Right kidney (tissue), 1 donor: Measurements from ENCODE around the gene BAZ1B.
"Not testable (repeated sequence)": the region's sequence is repeated elsewhere in the genome, so short reads cannot be mapped to it uniquely, and the experiment has no call there.

Experiments used
- DNase-seq: peaks from one replicate; pipeline ENCODE4 v3.0.0-alpha.2; 2016

Gene BAZ1B

DNA sequence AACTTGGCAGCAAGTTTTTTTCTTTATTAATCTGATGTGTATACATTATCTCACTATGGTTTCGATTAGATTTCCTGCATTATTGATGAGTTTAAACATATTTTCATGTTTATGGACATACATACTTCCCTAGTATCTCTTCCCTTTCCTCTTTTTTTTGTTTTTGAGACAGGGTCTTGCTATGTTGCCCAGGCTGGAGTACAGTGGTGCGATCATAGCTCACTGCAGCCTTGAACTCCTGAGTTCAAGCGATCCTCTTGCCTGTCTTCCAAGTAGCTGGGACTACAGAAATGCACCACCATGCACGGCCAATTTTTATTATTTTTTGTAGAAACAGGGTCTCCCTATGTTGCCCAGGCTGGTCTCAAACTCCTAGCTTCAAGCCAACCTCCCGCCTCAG lies 18.9 kb downstream of the BAZ1B start:
- no peak for DNase-seq

DNA sequence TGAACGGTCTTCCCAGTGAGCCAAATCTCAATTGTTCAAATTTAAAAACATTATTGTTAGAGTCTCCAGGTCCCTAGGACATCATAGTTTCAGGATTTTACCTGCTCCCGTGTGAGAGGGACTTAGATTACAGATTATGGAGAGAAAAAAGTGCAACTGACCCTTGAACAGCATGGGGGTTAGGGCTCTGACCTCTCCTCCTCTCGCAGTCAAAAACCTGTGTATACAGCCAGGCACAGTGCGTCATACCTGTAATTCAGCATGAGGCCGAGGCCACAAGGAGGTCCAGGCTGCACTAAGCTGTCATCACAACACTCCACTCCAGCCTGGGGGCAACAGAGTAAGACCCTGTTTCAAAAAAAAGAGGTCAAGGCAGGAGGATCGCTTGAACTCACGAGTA lies 25.5 kb downstream of the BAZ1B start:
- no peak for DNase-seq

DNA sequence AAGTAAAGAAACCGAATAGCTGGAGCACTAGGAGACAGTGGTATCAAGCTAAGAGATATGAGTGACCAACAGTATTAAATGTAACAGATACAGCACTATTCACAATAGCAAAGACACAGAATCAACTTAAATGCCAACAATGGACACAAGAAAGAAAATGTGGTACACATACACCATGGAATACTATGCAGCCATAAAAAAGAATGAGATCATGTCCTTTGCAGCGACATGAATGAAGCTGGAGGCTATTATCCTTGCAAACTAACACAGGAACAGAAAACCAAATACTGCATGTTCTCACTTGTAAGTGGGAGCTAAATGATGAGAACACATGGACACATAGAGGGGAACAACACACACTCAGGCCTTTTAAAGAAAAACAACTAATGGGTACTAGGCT lies 26.6 kb downstream of the BAZ1B start:
- DNase-seq, result not testable (repeated sequence)

DNA sequence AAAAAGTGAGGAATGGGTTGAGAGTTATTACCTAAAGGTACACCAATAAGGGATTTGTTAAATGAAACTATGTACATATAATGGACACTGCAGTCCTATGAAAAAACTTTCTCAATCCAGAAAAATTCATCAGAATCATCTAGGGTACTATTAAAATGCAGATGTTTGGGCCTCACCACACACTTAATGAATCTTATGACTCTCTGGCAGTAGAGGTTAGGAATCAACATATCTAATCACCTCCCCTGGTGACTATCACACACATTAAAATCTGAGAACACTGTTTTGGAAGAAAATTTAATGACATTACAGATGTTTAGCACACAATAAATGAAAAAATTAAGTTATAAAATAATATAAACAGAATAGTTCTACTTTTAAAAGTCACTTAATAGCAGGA lies 32.1 kb downstream of the BAZ1B start:
- DNase-seq, result no peak

DNA sequence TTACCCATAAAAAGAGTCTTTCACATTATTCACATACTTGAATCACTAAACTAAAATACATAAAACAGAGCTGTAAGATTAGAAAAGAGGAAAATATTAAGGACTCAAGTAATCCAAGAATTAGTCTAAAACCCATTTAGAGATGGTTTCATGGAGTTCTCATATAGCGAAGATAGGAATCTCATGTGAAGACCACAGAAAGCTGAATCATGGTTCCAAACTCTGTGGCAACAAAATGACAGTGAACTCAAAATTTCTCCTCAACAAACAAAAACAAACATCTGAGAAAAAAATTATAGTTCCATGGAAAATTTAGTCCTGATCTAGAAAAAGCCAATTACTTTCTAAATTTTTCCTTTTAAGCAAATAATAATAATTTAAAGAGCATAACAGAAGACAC lies 34.6 kb downstream of the BAZ1B start:
- no peak for DNase-seq

DNA sequence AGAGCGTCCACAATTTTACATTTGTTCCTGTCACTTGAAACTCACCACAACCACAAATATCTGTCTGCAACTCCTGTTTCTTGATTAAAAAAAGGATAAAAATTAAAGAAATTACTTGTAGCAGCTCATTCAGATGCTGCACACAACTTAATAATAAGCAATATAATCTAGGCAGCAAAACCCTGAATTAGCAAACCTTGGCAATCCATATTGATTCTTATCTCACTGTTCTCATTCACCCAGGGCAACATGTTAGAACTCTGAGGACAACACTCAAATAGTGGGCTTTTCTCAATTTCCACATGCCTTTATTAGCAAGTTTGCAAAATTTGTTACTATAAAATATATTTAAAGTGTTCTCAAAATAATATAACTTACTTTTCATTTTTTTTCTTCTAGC lies 38.9 kb downstream of the BAZ1B start:
- no peak for DNase-seq

DNA sequence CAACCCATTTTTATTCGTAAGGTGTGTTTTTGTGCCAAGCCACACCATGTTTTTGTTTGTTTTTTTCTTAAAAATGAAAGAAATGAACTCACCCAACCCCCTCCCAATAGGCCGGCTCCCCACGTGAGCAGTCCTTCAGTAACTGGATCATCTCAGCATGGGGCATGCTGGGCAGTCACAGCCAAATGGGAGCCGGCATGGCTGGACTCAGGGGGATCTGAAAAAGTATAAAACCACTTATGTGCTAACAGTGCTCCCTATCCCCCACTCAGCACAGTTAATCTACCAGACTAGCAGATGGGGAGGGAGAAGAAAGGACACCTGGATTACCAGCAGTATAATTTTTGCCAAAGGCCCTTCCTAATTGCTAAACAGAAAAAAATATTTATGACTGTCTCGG lies 39.3 kb downstream of the BAZ1B start:
- DNase-seq, result no peak

DNA sequence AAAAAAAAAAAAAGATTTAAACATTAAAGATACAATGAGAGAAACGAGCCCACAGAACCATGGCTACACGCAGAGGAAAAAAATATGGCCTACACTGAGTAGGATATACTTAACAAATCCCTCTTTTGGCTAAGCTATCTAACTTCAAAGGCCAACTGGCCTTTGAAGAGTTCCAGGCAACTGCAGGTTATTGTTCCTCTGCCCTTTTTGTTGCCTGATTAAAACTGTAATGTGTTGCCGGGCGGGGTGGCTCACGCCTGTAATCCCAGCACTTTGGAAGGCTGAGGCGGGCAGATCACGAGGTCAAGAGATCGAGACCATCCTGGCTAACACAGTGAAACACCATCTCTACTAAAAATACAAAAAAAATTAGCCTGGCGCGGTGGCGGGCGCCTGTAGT lies 40.6 kb downstream of the BAZ1B start:
- DNase-seq, result not testable (repeated sequence)

DNA sequence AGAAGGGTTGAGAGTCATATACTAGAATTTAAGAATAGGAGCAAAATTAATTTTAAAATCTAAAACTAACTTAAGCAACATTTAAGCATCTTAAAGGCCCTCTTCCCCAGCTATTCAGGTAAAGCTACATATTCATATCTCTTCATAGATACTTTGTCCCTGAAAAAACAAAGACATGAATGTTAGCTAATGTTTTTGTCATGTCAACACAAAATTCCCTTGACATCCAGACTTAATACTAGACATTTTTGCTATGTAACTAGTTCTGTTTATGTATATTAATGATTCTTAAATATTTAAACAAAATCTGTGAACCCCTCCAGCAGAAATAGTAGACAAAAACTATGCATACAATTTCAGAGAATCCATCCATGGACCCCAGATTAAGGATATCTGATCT lies 43.5 kb downstream of the BAZ1B start:
- no peak for DNase-seq

DNA sequence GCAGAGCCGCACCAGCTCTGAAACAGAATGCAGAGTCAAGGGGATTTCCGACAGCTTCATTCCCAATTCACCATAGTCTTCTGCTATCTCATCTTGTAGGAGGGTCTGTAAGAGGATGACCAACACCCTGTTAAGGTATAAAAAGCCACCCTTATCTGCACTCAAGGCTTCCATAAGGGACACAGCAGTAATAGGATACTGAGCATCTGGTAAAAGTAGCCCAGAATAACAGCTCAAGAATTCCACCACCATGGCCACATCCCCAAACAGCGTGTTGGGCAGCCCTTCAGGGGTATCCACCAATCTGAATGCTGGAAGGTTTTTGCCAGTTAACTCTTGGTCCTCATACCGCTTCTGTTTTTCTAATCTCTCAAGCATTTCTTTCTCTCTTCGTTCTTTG lies 44.7 kb downstream of the BAZ1B start:
- no peak for DNase-seq

DNA sequence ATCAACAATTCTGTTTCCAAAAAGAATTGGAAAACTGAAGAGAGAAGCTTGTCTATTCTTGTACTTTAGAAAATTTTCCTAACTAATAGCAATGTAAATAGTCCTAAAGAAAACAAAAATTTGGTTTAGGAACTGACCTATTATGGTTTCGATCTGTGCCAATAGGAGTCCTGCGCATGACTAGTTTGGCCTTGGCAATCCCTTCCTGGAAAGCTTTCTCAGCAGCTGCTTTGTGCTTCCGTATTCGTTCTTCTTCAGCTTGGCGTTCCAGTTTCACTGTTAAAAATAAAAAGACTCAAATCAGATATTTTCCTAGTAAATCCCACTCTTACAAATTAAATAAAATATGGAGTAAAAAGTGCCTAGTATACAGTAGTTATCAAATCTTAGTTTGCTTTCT lies 51.9 kb downstream of the BAZ1B start:
- DNase-seq, result no peak

DNA sequence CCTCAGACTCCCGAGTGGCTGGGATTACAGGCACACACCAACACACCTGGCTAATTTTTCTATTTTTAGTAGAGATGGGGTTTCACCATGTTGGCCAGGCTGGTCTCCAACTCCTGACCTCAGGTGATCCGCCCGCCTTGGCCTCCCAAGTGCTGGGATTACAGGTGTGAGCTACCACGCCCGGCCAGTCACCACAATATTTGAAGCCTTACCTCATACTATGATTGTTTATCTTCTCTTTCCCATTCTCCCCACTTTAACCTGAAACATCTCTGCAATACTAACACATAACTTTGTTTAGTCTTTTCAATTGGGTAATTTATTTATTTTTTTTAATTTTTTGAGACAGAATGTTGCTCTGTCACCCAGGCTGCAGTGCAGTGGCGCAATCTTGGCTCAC lies 55.0 kb downstream of the BAZ1B start:
- not testable (repeated sequence) for DNase-seq

DNA sequence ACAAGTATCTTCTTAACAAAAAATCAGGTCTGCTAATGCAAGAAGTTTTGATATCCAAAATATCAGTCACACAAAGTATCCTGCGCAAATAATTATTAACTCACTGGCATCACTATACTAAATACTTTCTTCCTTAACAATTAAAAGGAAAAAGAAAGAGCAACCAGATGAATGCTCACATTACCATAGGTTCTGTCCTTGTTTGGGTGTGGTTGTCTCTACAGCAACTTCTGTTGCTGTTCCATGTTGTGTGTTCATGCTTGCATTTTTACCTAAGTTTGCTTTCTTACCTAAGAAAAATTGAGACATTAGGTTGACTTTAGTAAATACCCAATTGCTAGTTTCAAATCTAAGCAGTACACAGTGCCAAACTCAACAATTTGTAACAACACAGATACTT lies 56.0 kb downstream of the BAZ1B start:
- no peak for DNase-seq

DNA sequence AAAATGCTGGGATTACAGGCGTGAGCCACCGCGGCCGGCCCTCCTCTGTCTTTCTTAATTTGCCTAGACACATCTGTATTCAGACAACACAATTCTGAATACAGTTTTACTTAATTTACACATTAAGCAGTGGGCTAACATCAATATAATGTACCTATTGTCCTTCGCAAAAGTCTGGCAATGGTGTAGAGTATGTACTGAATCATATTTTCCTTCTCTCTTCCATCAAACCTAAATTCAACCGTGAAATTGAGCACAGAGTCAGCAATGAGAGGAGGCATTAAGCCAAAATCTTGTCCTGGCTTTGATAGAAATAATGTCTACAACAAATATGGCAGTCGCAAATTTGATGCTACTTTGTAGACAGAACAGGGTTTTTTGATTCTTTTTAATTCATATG lies 58.1 kb downstream of the BAZ1B start:
- no peak for DNase-seq

DNA sequence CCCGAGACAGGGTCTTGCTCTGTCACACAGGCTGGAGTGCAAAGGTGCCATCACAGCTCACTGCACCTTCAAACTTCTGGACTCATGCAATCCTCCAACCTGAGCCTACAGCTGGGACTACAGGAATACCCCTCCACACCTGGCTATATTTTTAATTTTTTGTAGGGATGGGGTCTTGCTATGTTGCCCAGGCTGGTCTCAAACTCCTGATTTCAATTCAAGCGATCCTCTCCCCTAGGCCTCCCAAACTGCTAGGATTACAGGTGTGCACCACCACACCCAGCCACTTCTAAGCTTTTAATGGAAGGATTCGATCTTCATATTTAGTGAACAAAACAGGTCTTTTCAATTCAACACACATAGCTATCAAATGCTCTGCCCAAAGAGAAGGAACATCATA lies 58.8 kb downstream of the BAZ1B start:
- no peak for DNase-seq

DNA sequence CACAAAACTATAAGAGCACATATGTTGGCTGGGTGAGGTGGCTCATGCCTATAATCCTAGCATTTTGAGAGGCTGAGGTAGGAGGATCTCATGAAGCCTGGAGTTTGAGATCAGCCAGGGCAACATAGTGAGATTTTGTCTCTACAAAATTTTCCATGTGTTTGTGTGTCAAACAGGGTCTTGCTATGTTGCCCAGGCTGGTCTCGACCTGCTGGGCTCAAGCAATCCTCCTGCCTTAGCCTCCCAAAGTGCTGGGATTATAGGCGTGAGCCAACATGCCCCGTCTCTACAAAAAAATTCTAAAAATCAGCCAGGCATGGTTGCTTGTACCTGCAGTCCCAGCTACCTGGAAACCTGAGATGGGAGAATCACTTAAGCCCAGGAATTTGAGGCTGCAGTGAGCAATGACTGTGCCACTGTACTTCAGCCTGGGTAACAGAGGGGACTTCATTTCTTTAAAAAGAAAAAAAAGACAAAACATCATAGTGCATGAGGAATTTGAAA lies 60.3 kb downstream of the BAZ1B start:
- DNase-seq, result no peak

DNA sequence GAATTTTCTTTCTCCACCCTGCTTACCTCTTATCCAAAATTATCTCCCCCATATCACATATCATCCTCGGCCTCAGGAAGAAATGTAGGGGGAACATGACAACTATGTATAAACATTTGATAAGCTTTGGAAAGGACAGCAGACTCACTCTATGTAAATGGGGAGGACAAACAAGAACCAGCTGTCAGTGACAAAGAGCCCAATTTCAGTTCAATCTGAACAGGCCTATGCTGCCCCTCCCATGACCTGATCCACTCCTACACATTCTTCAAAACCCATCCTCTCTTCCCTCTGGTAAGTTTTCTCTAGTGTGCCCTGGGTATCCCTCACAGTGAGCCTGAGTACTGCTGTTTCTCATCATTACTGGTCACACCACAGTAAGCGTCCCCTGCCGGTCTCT lies 67.7 kb downstream of the BAZ1B start:
- no peak for DNase-seq

DNA sequence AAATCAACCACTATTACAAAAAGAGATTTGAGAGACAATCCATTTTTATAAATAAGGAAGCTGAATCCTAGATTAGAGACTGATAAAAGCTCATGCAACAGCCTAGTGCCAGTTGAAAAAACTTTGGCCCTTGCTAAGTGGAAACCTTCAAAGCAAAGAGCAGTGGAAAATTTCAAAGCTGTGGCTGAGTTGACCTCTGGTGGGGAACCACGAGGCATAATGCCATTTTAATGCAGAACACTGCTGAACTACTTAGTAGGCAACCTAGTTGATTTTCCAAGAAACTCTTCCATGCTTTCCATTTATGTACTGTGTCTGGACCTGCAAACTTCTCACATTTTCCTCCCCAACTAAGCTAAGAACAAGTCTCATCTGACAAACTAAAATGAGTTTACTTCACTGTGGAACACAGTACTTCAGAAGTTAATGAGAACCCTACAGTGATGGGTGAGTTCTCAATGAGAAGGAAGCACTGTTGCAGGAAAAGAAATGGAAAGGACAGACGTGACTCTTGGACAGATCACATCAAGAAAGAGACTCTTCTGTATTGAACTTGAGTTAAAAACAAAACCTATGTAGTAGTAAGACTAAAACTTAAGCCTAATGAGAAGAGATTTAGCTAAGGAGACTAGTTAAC lies 69.0 kb downstream of the BAZ1B start:
- DNase-seq, result no peak

DNA sequence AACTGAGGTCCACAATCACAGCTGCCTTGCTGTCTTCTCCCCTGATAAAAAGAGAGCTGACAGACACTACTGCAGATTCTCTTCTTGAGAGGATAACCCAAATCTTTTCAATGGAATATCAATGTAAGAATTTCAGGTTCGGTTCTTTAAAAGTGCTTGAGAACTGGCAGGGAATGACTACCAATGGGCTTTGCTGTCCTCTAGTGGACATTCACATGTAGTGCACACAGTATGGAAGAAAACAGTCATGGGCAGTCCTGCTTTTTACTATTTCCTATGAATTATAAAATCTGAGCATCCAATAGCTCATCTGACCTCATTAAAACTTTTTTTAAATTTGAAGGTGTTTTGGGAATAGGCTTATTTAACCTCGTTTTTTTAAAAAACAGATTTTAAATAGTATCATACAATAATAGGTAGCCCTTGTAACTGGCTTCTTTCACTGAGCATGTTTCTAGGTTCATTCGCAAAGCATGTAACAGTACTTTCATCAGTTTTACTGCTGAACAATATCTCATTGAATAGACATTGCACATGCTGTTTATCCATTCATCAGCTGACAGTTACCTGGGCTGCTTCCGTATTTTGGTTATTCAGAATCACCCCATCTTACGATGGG lies 70.2 kb downstream of the BAZ1B start:
- DNase-seq, result no peak

DNA sequence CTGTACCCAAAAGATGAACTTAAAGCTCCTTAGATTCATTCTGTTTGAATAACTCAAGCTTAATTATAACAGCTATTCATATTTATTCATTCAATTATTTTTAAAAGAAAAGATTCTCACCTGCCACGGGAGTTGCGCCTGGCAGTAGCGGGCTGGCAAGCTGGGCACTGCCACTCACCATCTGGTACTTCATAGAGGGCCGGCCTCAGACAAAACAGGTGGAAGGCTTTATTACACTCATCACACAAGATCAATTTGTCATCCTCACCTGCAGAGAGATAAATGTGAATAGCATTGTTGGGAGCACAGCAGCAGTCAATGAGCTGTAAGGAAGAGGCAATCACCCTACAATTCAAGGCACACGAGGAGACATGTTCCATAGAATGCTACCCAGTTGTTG lies 72.7 kb downstream of the BAZ1B start:
- no peak for DNase-seq

DNA sequence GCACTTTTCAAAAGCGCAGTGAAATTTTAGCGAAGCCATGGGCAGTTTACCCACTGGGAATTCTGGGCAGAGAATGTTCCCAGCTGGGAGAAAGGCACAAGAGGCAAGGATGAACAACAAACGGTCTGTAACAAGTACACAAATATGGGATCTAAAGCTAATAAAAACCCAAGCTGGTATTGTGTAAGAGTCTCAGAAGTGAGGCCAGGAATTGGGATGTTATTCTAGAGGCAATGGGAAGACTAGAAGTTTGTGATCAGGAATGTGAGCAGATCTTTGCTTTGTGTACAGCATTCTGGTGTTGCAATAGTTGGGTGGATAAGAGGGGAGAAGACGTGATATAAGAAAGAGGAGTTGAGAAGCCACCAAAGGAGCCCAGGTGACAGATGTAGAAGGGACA lies 73.5 kb downstream of the BAZ1B start:
- no peak for DNase-seq

DNA sequence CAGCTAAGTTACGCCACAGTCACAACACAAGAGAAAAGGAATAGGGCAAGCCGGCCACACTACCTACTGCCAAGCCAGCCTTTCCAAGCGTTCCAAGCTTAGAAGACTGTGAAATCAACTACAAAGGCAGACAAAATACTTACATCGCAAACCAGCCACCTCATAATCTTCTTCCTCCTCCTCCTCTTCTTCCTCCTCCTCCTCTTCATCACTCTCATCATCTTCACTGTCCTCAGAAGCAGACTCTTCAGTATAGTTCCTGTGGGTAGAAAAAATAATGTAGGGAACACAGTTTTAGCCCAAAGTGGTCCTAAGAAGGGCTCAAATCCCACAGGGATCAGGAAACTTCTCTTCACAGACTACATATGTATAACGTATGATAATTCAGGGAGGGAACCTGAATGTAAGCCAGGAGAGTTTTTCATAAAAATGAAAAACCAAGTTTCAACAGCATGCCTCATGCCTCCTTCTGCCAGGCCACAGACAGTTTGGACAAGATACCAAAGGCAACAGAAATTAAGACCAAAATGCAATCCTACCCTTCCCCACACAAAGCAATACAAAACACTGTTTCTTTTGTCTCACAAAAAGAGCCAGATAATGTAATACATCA lies 74.9 kb downstream of the BAZ1B start:
- DNase-seq, result no peak

DNA sequence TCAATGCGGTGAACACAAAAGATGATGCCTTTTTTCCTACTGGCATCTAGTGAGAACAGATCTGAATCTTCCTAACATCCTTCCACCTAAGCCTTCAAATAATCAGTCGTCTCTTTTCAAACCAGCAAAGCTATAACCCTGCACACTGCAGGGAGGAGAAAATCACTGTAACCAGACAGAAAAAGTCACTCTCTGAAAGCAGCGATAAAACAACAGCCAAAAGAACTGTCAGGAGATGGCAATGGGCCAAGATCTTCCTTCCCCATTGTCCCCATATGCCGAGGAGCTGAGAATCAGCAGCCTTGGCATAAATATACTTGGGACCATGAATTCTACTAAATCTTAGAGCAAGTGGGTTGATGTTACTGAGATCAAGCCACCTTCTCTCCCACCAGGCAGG lies 75.4 kb downstream of the BAZ1B start:
- DNase-seq, result no peak
